Uterus (tissue), 4 donors: Measurements from ENCODE around the gene PSAP. TPM values are rescaled to one million over a fixed set of nuclear protein-coding genes. Genes with fewer than 3 reads are reported as not detected.
A peak's percentile ranks its signal among the peaks of the same experiment; 100 is the strongest.

Experiments
- DNase-seq, 2 donors: peaks; one replicate each; pipeline ENCODE4 v3.0.0-alpha.2; 2019 to 2020
- H3K27ac ChIP-seq, 2 donors: fragments of 200-600 bp; sonication (generic); 1 replicate in 1 of 2; 2 replicates in 1 of 2; pipeline ENCODE4 v1.5.1; 2016 to 2018
- H3K27me3 ChIP-seq, 2 donors: fragments of 200-600 bp; sonication (generic); one replicate each; pipeline ENCODE4 v1.5.1; 2018 to 2019; ENCODE audit warnings: control low read depth in 1 of 2
- H3K36me3 ChIP-seq, 2 donors: fragments of 200-600 bp; sonication (generic); one replicate each; pipeline ENCODE4 v1.5.1; 2019; ENCODE audit warnings: control low read depth in 1 of 2
- H3K4me1 ChIP-seq, 2 donors: fragments of 200-600 bp; sonication (generic); one replicate each; pipeline ENCODE4 v1.5.1; 2018 to 2019; ENCODE audit warnings: control low read depth in 1 of 2
- H3K4me3 ChIP-seq, 2 donors: fragments of 200-600 bp; sonication (generic); 1 replicate in 1 of 2; 2 replicates in 1 of 2; pipeline ENCODE4 v1.5.1; 2018 to 2019; ENCODE audit warnings: mild to moderate bottlenecking in 1 of 2
- H3K9me3 ChIP-seq, 2 donors: fragments of 200-600 bp; sonication (generic); one replicate each; pipeline ENCODE4 v1.5.1; 2019; ENCODE audit warnings: control low read depth in 1 of 2
- CTCF ChIP-seq, 4 experiments: fragments of 200-600 bp in 2 of 4; fragments of 450-650 bp in 2 of 4; sonication (generic) in 2 of 4; IDR thresholded peaks; one replicate each; pipeline ENCODE4 v1.5.1; 2016 to 2019; ENCODE audit warnings: antibody characterized with exemption in 4 of 4, mild to moderate bottlenecking in 2 of 4, moderate library complexity in 1 of 4
- POLR2A ChIP-seq, 2 donors: fragments of 450-650 bp; IDR thresholded peaks; one replicate each; pipeline ENCODE4 v1.6.1; 2016; ENCODE audit warnings: antibody characterized with exemption in 2 of 2, mild to moderate bottlenecking in 1 of 2, moderate library complexity in 1 of 2
- intact Hi-C: fragments of 100-400 bp; cut with DNase I; formaldehyde crosslinking; loops from one replicate; pipeline ENCODE4 v1.15.1; 2023; ENCODE audit warnings: low total_unique reads
- total RNA-seq, 4 donors: library from RNA; depleted of rRNA in 3 of 4; stranded (reverse); fragments of >200 nt in 3 of 4; gene quantifications; one replicate each; pipeline versions ENCODE4 v1.1.0 to v1.2.4, GENCODE V29; 2014 to 2023
- donor health status: DM: yes; HTN: yes; CAD: no.

PSAP gene
- total RNA-seq, 4 donors from 2014 or later, result 603 to 903 (median 759) TPM

- H3K27ac ChIP-seq, result no peak overlapping the region
- no peak for DNase-seq
- intact Hi-C loops, result no loop called here
Measured at GRCh38 chr10:71846816-71847215, 4.2 kb downstream of the PSAP start.

GRCh38 chr10:71845410-71846405, 5.3 kb downstream of the PSAP start:
- no peaks in the 10 kb centered on the region for H3K27me3 ChIP-seq
- no peak for DNase-seq
- peak overlapping the region; percentile 13 to 38 for H3K27ac ChIP-seq
- H3K36me3 ChIP-seq, result no peaks in the 10 kb centered on the region
- TF ChIP-seq CTCF (IDR thresholded peaks at IDR 0.05) (no peak), POLR2A (IDR thresholded peaks at IDR 0.05) (no peak)
- no peaks in the 10 kb centered on the region for H3K9me3 ChIP-seq
- no peaks in the 10 kb centered on the region for H3K4me1 ChIP-seq
- no peak overlapping the region for H3K4me3 ChIP-seq
- intact Hi-C loops, result no loop called here

More at GRCh38 chr10:71846816-71847215, 4.2 kb downstream of the PSAP start:
- no peaks in the 10 kb centered on the region for H3K36me3 ChIP-seq
- TF ChIP-seq POLR2A (IDR thresholded peaks at IDR 0.05), result no peak
- no peak for TF ChIP-seq CTCF (IDR thresholded peaks at IDR 0.05)
- H3K27me3 ChIP-seq, result no peaks in the 10 kb centered on the region
- no peak overlapping the region for H3K4me3 ChIP-seq
- peaks cover 0 to 4% of the 10 kb centered on the region in 2 donors for H3K4me1 ChIP-seq
- no peaks in the 10 kb centered on the region for H3K9me3 ChIP-seq

GRCh38 chr10:71844695-71845094, 6.4 kb downstream of the PSAP start:
- peaks cover 0 to 1% of the 10 kb centered on the region in 2 donors for H3K4me1 ChIP-seq
- no peaks in the 10 kb centered on the region for H3K27me3 ChIP-seq
- H3K27ac ChIP-seq, result no peak overlapping the region
- TF ChIP-seq POLR2A (IDR thresholded peaks at IDR 0.05) (no peak), CTCF (IDR thresholded peaks at IDR 0.05) (no peak)
- H3K4me3 ChIP-seq, result no peak overlapping the region
- no peaks in the 10 kb centered on the region for H3K36me3 ChIP-seq
- H3K9me3 ChIP-seq, result no peaks in the 10 kb centered on the region
- intact Hi-C loops, result no loop called here
- no peak for DNase-seq

GRCh38 chr10:71844084-71844483, 7.0 kb downstream of the PSAP start:
- DNase-seq, result no peak
- Histone ChIP-seq H3K4me3 (no peak overlapping the region), H3K27ac (no peak overlapping the region), H3K27me3 (no peaks in the 10 kb centered on the region), H3K36me3 (no peaks in the 10 kb centered on the region), H3K9me3 (no peaks in the 10 kb centered on the region), H3K4me1 (peaks cover 0 to 7% of the 10 kb centered on the region in 2 donors)
- TF ChIP-seq CTCF (IDR thresholded peaks at IDR 0.05) (no peak), POLR2A (IDR thresholded peaks at IDR 0.05) (no peak)
- intact Hi-C loops, result no loop called here
